ENCODE measurements around the gene AAR2. TPM values are rescaled to one million over a fixed set of nuclear protein-coding genes. Genes with fewer than 3 reads are reported as not detected.

AAR2 gene
- total RNA-seq, 2 donors from 2014 or later = 16.3 to 19.4 TPM

- H3K4me1 ChIP-seq = peaks cover 8% of the 10 kb centered on the region
- WGBS, 2 donors = 47 to 51% methylated on average over 7 of the region's 7 CpGs
- H3K4me3 ChIP-seq = no peak overlapping the region
- intact Hi-C loops (cut with DNase I) = no loop called here
- no peaks in the 10 kb centered on the region for H3K9me3 ChIP-seq
- ATAC-seq = no peak
- no peak for TF ChIP-seq CTCF (IDR thresholded peaks at IDR 0.05)
- TF ChIP-seq POLR2A (IDR thresholded peaks at IDR 0.05) = no peak
- H3K27ac ChIP-seq = no peak overlapping the region
- peaks cover 3 to 7% of the 10 kb centered on the region in 2 donors for H3K27me3 ChIP-seq
- DNase-seq = no peak
- no peaks in the 10 kb centered on the region for H3K36me3 ChIP-seq (replicated peaks in 1 of 2; ENCODE audit: insufficient read depth in 1 of 2, low read depth in 2 of 2)
These were observed 65.3 kb downstream of the AAR2 start for GRCh38 chr20:36301359-36302119.

- Histone ChIP-seq H3K4me3 (no peak overlapping the region), H3K27me3 (peaks cover 3 to 13% of the 10 kb centered on the region in 2 donors)
These were observed 66.8 kb downstream of the AAR2 start for GRCh38 chr20:36303020-36303595.

GRCh38 chr20:36303831-36304230, 67.6 kb downstream of the AAR2 start:
- DNase-seq (no peak), ATAC-seq (no peak)
- no peaks in the 10 kb centered on the region for H3K36me3 ChIP-seq (replicated peaks in 1 of 2; ENCODE audit: insufficient read depth in 1 of 2, low read depth in 2 of 2)
- no peak overlapping the region for H3K27ac ChIP-seq
- intact Hi-C loops (cut with DNase I) = no loop called here
- H3K27me3 ChIP-seq = peaks cover 3 to 13% of the 10 kb centered on the region in 2 donors
- TF ChIP-seq CTCF (IDR thresholded peaks at IDR 0.05) (no peak), POLR2A (IDR thresholded peaks at IDR 0.05) (no peak)
- WGBS, 2 donors = 27 to 73% methylated on average over 1 of the region's 1 CpG
- peaks cover 15% of the 10 kb centered on the region for H3K4me1 ChIP-seq
- H3K4me3 ChIP-seq = no peak overlapping the region
- H3K9me3 ChIP-seq = no peaks in the 10 kb centered on the region

More at GRCh38 chr20:36303020-36303595, 66.8 kb downstream of the AAR2 start:
- intact Hi-C loops (cut with DNase I) = no loop called here
- H3K4me1 ChIP-seq = peaks cover 15% of the 10 kb centered on the region
- no peaks in the 10 kb centered on the region for H3K36me3 ChIP-seq (replicated peaks in 1 of 2; ENCODE audit: insufficient read depth in 1 of 2, low read depth in 2 of 2)
- TF ChIP-seq POLR2A (IDR thresholded peaks at IDR 0.05) (no peak), CTCF (IDR thresholded peaks at IDR 0.05) (no peak)
- DNase-seq (no peak), ATAC-seq (no peak)
- H3K9me3 ChIP-seq = no peaks in the 10 kb centered on the region
- H3K27ac ChIP-seq = no peak overlapping the region
- 35 to 39% methylated on average over 8 to 14 of the region's 14 CpGs for WGBS, 2 donors

- intact Hi-C loops (cut with DNase I) = no loop called here
- no peak overlapping the region for H3K4me3 ChIP-seq
- WGBS, 2 donors = 52 to 59% methylated on average over 10 of the region's 10 CpGs
- no peaks in the 10 kb centered on the region for H3K36me3 ChIP-seq (replicated peaks in 1 of 2; ENCODE audit: insufficient read depth in 1 of 2, low read depth in 2 of 2)
- H3K9me3 ChIP-seq = no peaks in the 10 kb centered on the region
- H3K4me1 ChIP-seq = peaks cover 15% of the 10 kb centered on the region
- DNase-seq (no peak), ATAC-seq (no peak)
- TF ChIP-seq POLR2A (IDR thresholded peaks at IDR 0.05) (no peak), CTCF (IDR thresholded peaks at IDR 0.05) (no peak)
- peaks cover 3 to 13% of the 10 kb centered on the region in 2 donors for H3K27me3 ChIP-seq
- no peak overlapping the region for H3K27ac ChIP-seq
These were observed 68.7 kb downstream of the AAR2 start for GRCh38 chr20:36304786-36305495.

Data from body of pancreas (tissue), 4 donors.